GM23248 (cell line): ENCODE data around the gene SPIB. TPM values are rescaled to one million over a fixed set of nuclear protein-coding genes. Genes with fewer than 3 reads are reported as not detected.
"Not testable (repeated sequence)": the region's sequence is repeated elsewhere in the genome, so short reads cannot be mapped to it uniquely, and the experiment has no call there.

Experiments used
- DNase-seq: peaks from one replicate; pipeline ENCODE4 v3.0.0-alpha.2; 2015
- H2AFZ ChIP-seq: fragments of 200-600 bp; sonication (generic); 2 replicates; pipeline ENCODE4 v1.6.1; 2016; ENCODE audit warnings: antibody characterized with exemption
- H3F3A ChIP-seq: fragments of 200-600 bp; sonication (generic); 2 replicates; pipeline ENCODE4 v1.6.1; 2016; ENCODE audit warnings: mild to moderate bottlenecking, antibody characterized with exemption, mixed run types; ENCODE audit not compliant: insufficient read depth
- H3K27ac ChIP-seq: fragments of 200-600 bp; sonication (generic); 2 replicates; pipeline ENCODE4 v1.5.1; 2016; ENCODE audit warnings: mild to moderate bottlenecking
- H3K27me3 ChIP-seq: fragments of 200-600 bp; sonication (generic); replicated peaks from 2 replicates; pipeline ENCODE4 v1.6.1; 2016; ENCODE audit warnings: mild to moderate bottlenecking; ENCODE audit not compliant: insufficient read depth
- H3K36me3 ChIP-seq: fragments of 200-600 bp; sonication (generic); 2 replicates; pipeline ENCODE4 v1.6.1; 2016; ENCODE audit warnings: low read depth, mild to moderate bottlenecking
- H3K4me1 ChIP-seq: fragments of 200-600 bp; sonication (generic); 2 replicates; pipeline ENCODE4 v1.6.1; 2016; ENCODE audit warnings: mild to moderate bottlenecking; ENCODE audit not compliant: insufficient read depth
- H3K4me2 ChIP-seq: fragments of 200-600 bp; sonication (generic); one replicate; pipeline ENCODE4 v1.6.1; 2016; ENCODE audit warnings: mild to moderate bottlenecking; ENCODE audit not compliant: unreplicated experiment
- H3K4me3 ChIP-seq: fragments of 200-600 bp; sonication (generic); 2 replicates; pipeline ENCODE4 v1.5.1; 2016; ENCODE audit warnings: mild to moderate bottlenecking
- H3K79me2 ChIP-seq: fragments of 200-600 bp; sonication (generic); 2 replicates; pipeline ENCODE4 v1.6.1; 2016; ENCODE audit warnings: mild to moderate bottlenecking; ENCODE audit not compliant: insufficient read depth
- H3K9ac ChIP-seq: fragments of 200-600 bp; sonication (generic); 2 replicates; pipeline ENCODE4 v1.6.1; 2016; ENCODE audit warnings: mild to moderate bottlenecking
- H3K9me2 ChIP-seq: fragments of 200-600 bp; sonication (generic); 2 replicates; pipeline ENCODE4 v1.6.1; 2016; ENCODE audit warnings: mixed run types, mild to moderate bottlenecking, moderate library complexity; ENCODE audit not compliant: insufficient read depth
- H3K9me3 ChIP-seq: fragments of 200-600 bp; sonication (generic); one replicate; pipeline ENCODE4 v1.6.1; 2017; ENCODE audit warnings: low read depth
- H4K20me1 ChIP-seq: fragments of 200-600 bp; sonication (generic); 2 replicates; pipeline ENCODE4 v1.6.0; 2016; ENCODE audit not compliant: insufficient read depth
- EZH2 ChIP-seq: fragments of 200-600 bp; sonication (generic); IDR thresholded peaks from 2 replicates; pipeline ENCODE4 v1.6.1; 2018; ENCODE audit warnings: antibody characterized with exemption, mild to moderate bottlenecking; ENCODE audit not compliant: insufficient read depth, poor library complexity, severe bottlenecking
- EZH2phosphoT487 ChIP-seq: fragments of 200-600 bp; sonication (generic); IDR thresholded peaks from 2 replicates; pipeline ENCODE4 v1.6.1; 2018; ENCODE audit warnings: antibody characterized with exemption, moderate library complexity, mild to moderate bottlenecking, low read depth; ENCODE audit not compliant: insufficient read depth
- WGBS, 2 experiments: methylation state at CpG; one replicate each; pipeline ENCODE4 v1.1.6; 2015 to 2017; ENCODE audit warnings: low lambda C conversion rate in 2 of 2, low coverage in 1 of 2; ENCODE audit errors: missing lambda C conversion rate in 2 of 2; 5-methylcytosine and 5-hydroxymethylcytosine counted together
- in situ Hi-C: fragments of 300-500 bp; cut with MboI; formaldehyde crosslinking; loops from 2 replicates; pipeline ENCODE4 v1.15.0; 2020
- polyA plus RNA-seq: library from polyadenylated mRNA; unstranded; fragments of >200 nt; fragmentation: Nextera tagmentation; extraction: Ambion mirVana; gene quantifications from 2 replicates; pipeline ENCODE4 v1.2.1, GENCODE V29; 2016
- total RNA-seq: library from RNA; depleted of rRNA; stranded (reverse); fragments of >200 nt; shearing (Covaris generic); gene quantifications from 2 replicates; pipeline ENCODE4 v1.2.3, GENCODE V29; 2014

The SPIB gene
- total and polyA plus RNA-seq, 2 experiments from 2014 or later = not detected

DNA sequence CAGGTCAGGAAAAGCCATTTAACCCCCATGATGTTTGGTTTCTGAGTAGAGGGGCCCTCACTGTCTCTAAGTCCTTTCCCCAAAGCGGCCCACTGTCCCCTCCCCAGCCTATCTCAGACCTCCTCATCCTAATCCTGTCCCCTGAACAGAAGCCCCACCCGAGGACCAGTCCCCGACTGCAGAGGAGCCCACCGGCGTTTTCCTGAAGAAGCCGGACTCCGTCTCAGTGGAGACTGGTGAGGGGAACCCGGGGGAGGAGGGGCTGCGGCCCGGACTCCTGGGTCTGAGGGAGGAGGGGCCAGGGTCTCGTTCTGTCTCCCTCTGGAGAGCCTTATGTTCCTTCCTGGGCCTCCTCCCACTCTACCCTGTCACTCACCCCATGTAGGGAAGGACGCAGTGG is 16.9 kb downstream of the SPIB start:
- H3K27me3 ChIP-seq = peaks cover 30% of the 10 kb centered on the region
- no peaks in the 10 kb centered on the region for H3F3A ChIP-seq
- no peak for DNase-seq
- no peak overlapping the region for H3K4me2 ChIP-seq
- H3K4me1 ChIP-seq = no peaks in the 10 kb centered on the region
- H3K9me3 ChIP-seq = no peaks in the 10 kb centered on the region
- no peak overlapping the region for H3K9ac ChIP-seq
- H4K20me1 ChIP-seq = no peaks in the 10 kb centered on the region
- no peak for TF ChIP-seq EZH2phosphoT487
- no peak for TF ChIP-seq EZH2
- H3K9me2 ChIP-seq = no peaks in the 10 kb centered on the region
- H3K27ac ChIP-seq = no peak overlapping the region
- no peaks in the 10 kb centered on the region for H3K36me3 ChIP-seq
- H3K4me3 ChIP-seq = no peak overlapping the region
- no peaks in the 10 kb centered on the region for H3K79me2 ChIP-seq
- WGBS, 2 experiments = 60 to 70% methylated on average over 6 to 12 of the region's 12 CpGs
- in situ Hi-C loops = no loop called here
- H2AFZ ChIP-seq = no peak overlapping the region

DNA sequence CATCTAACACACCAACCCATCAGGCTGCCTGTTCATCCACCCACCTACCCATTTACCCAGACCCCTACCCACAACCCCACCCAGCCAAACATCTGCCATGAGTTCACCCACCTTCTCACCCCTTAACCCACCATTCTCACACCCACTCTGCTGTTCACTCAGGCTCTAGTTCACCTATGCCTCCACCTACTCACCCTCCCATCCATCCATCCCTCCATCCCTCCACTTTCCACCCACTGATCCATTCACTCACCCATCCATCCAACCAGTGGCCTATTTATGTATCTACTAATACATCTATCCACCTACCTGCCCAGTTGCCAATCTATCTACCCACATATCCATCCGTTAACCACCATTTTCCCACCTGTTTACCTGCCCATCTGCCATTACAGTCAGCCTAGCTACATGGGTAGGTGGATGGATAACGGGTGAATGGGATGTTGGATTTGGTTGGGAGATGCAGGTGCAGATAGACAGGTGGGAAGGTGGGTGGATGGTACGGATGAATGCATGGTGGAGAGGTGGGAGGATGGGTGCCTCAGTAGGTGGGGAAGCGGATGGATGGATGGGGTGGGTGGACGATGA is 19.2 kb downstream of the SPIB start:
- Histone ChIP-seq H3K9me2 (no peaks in the 10 kb centered on the region), H3K9ac (no peak overlapping the region), H3K4me3 (no peak overlapping the region), H3K79me2 (no peaks in the 10 kb centered on the region), H3K27ac (no peak overlapping the region), H2AFZ (no peak overlapping the region), H3K27me3 (peaks cover 14% of the 10 kb centered on the region), H3F3A (no peaks in the 10 kb centered on the region), H3K4me2 (no peak overlapping the region), H3K4me1 (no peaks in the 10 kb centered on the region), H3K9me3 (no peaks in the 10 kb centered on the region), H3K36me3 (no peaks in the 10 kb centered on the region), H4K20me1 (no peaks in the 10 kb centered on the region)
- WGBS, 2 experiments = 42 to 48% methylated on average over 5 of the region's 5 CpGs
- TF ChIP-seq EZH2 = no peak
- TF ChIP-seq EZH2phosphoT487 = no peak
- no peak for DNase-seq
- in situ Hi-C loops = no loop called here

DNA sequence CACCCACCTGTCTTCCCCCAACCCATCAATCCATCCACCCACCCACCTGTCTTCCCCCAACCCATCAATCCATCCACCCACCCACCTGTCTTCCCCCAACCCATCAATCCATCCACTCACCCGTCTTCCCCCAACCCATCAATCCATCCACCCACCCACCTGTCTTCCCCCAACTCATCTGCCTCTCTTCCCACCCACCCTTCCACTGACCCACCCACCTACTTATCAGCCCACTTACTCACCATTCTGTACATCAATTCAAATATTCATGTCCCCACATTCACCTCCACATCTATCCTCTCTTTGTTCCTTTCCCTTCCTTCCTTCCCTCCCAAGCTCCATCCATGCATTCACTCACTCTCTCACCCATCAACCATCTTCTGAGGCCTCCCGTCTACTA is 20.4 kb downstream of the SPIB start:
- H3K79me2 ChIP-seq, H3K9me2 ChIP-seq, H3K4me2 ChIP-seq, H2AFZ ChIP-seq, H3K36me3 ChIP-seq, H3K27ac ChIP-seq, H3K4me3 ChIP-seq, H3F3A ChIP-seq, H3K9ac ChIP-seq, DNase-seq, H3K9me3 ChIP-seq, in situ Hi-C loops, H4K20me1 ChIP-seq, H3K4me1 ChIP-seq, H3K27me3 ChIP-seq: not testable (repeated sequence)
- 9 to 47% methylated on average over 1 to 2 of the region's 2 CpGs for WGBS, 2 experiments

DNA sequence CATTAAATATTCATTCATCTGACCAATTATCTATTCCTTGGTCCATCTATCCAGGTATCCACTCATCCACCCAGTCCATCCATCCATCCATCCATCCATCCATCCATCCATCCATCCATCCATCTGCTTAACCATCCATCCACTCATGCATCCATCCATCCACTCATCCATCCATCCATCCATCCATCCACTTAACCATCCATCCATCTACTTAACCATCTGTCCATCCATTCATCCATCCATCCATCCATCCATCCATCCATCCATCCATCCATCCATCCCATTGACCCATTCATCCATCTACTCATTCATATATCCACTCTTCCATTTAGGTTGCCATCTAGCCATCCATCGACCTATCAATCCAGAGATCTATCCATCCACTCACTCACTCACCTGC is 25.3 kb downstream of the SPIB start:
- H3K4me1 ChIP-seq = no peaks in the 10 kb centered on the region
- H3K4me2 ChIP-seq = no peak overlapping the region
- H3K4me3 ChIP-seq = no peak overlapping the region
- no peaks in the 10 kb centered on the region for H4K20me1 ChIP-seq
- no peaks in the 10 kb centered on the region for H3K27me3 ChIP-seq
- H3F3A ChIP-seq = no peaks in the 10 kb centered on the region
- in situ Hi-C loops = no loop called here
- no peak for DNase-seq
- H3K36me3 ChIP-seq = no peaks in the 10 kb centered on the region
- no peaks in the 10 kb centered on the region for H3K9me3 ChIP-seq
- no peaks in the 10 kb centered on the region for H3K79me2 ChIP-seq
- H3K27ac ChIP-seq = no peak overlapping the region
- WGBS, 2 experiments = 2 to 7% methylated on average over 1 of the region's 1 CpG
- H3K9ac ChIP-seq = no peak overlapping the region
- no peaks in the 10 kb centered on the region for H3K9me2 ChIP-seq
- TF ChIP-seq EZH2 = no peak
- TF ChIP-seq EZH2phosphoT487 = no peak
- no peak overlapping the region for H2AFZ ChIP-seq

DNA sequence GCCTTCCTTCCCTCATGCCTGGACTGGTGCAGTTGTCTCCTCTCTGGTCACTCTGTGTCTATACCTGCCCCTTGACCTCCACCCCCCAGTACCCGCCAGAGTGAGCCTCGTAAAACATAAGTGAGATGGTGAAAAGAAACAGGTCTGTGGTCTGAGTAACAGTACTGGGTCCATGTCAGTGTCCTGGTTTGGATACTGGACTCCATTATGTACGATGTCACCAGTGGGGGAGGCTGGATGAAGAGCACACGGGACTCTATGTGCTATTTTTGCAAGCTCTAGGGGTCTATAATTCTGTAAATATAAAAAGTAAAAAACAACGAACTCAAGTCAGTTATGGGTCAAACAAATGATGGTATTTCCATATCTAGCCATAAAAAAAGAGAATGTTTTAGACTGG is 28.3 kb downstream of the SPIB start:
- in situ Hi-C loops = no loop called here
- no peaks in the 10 kb centered on the region for H3K4me1 ChIP-seq
- WGBS, 2 experiments = 48 to 50% methylated on average over 5 of the region's 5 CpGs
- no peaks in the 10 kb centered on the region for H3K36me3 ChIP-seq
- H3K79me2 ChIP-seq = no peaks in the 10 kb centered on the region
- no peak for DNase-seq
- H2AFZ ChIP-seq = no peak overlapping the region
- no peaks in the 10 kb centered on the region for H3K9me2 ChIP-seq
- no peak overlapping the region for H3K4me2 ChIP-seq
- no peak overlapping the region for H3K27ac ChIP-seq
- H3K9me3 ChIP-seq = no peaks in the 10 kb centered on the region
- H3K27me3 ChIP-seq = no peaks in the 10 kb centered on the region
- H3F3A ChIP-seq = no peaks in the 10 kb centered on the region
- no peak overlapping the region for H3K4me3 ChIP-seq
- no peak overlapping the region for H3K9ac ChIP-seq
- H4K20me1 ChIP-seq = no peaks in the 10 kb centered on the region
- TF ChIP-seq EZH2phosphoT487 (no peak), EZH2 (no peak)
